GM19023 (cell line): ENCODE data around the gene BCAR1.
A peak's percentile ranks its signal among the peaks of the same experiment; 100 is the strongest.
"Not testable (repeated sequence)": the region's sequence is repeated elsewhere in the genome, so short reads cannot be mapped to it uniquely, and the experiment has no call there.

Experiments
- ATAC-seq: cut with Tn5 transposase; IDR thresholded peaks from one replicate; pipeline ENCODE4 v1.9.1; 2021; ENCODE audit warnings: mild to moderate bottlenecking, moderate library complexity; ENCODE audit not compliant: unreplicated experiment

Gene BCAR1

DNA sequence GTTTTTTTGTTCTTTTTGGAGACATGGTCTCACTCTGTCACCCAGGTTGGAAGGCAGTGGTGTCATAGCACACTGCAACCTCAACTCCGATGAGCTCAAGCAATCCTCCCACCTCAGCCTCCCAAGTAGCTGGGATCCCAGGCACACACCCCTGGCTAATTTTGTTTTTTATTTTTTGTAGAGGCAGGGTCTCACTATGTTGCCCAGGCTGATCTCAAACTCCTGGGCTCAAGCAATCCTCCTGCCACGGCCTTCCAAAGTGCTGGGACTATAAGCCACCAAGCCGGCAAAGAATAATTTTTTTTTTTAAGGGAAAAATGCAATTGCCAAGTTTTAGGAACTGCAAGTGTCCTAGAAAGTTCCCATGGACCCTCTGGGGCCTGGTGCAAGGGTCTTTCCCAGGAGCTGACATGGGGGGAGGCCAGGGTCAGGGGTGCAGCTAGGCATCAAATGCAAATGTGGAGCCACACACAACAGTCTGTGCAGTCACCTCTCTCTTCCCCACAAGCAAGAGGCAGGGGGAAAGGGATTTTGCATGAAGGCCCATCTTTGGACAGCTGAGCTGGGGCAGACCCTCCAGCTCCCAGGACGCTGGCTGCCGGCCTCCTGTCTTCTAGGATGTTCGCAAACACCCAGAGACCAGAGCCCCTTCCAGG lies 20.1 kb upstream of the BCAR1 start:
- ATAC-seq = no peak

- not testable (repeated sequence) for ATAC-seq
Measured at GRCh38 chr16:75269358-75269757, 17.9 kb upstream of the BCAR1 start.

DNA sequence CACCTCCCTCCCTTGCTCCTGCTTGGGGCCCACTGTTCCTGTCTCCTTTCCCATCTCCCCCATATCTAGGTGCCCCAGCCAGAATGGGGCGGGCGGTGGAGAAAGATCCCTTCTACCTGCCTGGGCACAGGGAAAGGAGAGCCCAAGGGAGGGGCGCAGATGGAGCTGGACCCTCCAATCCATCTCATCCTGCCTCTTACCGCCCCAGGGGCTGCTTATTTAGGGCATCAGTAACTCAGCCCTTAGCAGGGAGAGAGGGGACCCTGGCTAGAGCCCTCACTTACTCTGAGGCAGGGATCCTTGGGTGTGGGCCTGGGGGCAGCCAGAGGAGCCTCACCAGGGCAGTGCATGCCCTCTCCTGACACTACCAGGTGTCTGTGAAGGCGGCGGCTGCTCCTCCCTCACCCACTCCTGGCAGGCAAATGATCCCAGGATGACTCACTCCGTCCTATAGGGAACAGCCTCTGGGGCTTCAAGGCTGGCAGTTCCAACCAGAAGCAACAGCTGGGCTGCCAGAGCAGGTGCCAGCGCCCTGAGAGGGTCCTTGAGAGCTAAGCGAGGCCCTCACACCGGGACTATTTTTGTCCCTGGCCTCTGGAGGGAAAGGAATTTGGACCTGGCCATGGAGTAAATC lies 16.3 kb upstream of the BCAR1 start:
- no peak for ATAC-seq

- no peak for ATAC-seq
Measured at GRCh38 chr16:75266738-75267630, 15.6 kb upstream of the BCAR1 start.

DNA sequence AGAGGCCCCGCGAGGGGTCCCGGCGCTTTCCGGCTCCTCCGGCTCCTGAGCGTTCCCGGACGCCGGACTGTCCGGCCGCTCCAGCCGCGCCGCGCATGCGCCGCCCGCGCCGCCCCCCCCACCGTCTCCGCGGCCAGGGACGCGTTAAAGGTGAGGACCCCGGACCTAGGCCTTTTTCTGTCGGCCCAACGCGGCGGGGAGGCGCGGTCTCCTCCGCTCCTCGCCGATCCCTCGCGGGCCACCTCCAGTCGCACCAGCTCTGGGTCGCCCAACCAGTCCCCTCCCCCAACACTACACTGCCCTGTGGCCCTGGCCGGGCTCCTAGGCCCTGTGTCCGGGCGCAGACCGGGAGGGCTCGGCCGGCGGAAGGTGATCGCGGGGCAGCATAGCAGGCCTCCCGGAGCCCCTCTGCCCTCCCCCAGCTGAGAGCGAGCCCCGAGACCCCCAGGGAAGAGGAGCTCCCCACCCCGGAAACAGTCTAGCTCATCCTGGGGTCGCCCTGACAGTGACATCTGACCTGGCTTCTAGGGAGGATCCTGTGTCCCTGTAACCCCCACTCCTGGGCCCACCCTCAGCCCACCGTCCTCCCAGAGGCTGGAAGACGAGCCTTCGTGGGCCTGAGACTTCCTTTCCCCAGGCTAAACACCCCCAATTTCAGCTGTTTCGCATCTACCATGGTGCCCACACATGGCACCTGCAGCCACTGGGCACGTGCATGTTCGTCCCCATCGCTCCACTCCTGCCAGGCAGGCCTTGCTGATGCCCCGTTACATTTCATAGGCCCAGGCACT lies 14.7 kb upstream of the BCAR1 start:
- peak; percentile 66 for ATAC-seq

DNA sequence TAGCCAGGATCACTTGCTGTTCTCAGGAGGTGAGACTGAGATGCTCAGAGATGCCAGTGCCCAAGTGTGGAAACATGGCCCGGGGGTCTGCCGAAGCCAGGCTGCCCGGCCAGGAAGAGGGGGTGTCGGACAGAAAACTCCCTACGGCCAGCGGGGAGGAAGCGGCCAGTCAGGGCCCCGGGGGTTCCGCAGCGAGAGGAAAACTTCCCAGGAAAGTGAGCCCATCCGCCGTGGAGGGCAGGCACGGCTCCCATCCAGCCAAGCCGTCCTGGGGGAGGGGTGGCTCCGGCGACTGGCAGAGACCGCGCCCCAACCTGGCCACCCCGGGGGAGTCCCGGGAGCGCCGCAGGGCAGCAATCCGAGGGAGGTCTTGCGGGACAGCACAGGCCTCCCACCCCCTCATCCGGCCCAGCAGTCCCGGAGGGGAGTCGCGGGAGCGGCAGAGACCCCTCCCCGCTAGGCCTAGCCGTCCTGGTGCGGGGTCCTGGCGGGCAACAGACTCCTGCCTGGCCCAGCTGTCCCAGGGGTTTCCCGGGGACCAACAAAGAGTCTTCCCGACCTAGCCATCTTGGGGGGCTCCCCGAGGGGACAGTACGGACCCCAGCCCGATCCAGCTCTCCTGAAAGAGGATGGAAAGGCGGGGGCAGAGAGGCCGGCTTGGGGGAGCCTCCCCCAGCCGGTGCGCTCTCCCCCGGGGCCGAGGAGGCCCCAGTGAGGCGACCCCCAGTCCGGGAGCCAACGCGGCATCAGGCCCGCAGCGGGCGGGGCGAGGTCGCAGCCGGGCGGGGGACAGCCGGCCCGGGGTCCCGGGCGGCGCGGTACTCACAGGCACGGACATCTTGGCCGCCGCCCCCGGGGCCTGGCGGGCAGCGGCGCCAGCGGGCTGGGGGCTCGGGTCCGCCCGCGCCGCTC lies 13.8 kb upstream of the BCAR1 start:
- ATAC-seq = peak; percentile 32

DNA sequence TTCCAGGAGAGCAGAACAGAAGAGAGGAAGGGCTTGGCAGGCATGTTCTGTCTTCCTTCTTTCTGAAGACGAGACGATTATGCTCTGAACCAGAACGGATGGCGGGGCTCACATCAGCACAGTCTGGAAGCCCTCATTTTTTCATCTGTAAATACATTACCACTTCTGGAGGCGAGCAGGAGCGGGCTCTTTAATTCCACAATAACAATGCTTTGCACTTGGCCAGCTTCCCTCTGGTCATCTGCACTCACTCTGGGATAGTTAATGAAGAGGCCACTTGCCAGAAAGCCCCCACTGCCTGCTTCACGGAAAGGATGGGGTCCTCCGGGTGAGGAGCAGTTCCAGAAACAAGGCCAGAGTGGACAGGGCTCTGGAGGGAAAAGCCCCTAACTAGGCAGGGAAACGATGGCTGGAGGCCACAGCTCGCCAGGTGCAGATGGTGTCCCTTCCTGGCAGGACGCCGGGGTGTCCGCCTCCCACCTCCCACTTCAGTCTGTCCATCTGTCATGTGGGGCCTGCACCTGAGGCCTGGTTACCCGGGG lies 13.1 kb upstream of the BCAR1 start:
- ATAC-seq = no peak

DNA sequence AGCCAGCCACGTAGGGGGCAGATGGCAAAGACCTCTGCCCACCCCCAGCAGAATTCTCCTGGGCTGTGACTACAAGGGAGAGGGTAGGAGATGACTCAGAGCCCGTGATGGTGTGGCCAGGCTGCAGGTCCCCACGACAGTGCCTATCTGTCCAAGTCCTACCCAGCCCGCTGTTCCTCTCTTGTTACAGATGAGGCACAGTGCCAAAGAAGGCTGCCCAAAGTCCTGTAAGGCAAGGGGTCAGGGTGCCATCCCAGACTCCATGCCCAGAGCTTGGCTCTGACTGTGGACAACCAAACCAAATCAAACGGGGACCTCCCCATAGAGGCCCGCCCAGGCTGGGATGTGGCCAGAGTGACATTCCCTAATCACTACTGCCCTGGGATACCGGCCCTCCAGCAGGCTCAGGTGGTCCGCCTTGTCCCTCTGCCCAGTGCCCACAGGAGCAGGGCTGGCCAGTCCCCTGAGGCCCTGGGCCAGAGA lies 12.6 kb upstream of the BCAR1 start:
- no peak for ATAC-seq

DNA sequence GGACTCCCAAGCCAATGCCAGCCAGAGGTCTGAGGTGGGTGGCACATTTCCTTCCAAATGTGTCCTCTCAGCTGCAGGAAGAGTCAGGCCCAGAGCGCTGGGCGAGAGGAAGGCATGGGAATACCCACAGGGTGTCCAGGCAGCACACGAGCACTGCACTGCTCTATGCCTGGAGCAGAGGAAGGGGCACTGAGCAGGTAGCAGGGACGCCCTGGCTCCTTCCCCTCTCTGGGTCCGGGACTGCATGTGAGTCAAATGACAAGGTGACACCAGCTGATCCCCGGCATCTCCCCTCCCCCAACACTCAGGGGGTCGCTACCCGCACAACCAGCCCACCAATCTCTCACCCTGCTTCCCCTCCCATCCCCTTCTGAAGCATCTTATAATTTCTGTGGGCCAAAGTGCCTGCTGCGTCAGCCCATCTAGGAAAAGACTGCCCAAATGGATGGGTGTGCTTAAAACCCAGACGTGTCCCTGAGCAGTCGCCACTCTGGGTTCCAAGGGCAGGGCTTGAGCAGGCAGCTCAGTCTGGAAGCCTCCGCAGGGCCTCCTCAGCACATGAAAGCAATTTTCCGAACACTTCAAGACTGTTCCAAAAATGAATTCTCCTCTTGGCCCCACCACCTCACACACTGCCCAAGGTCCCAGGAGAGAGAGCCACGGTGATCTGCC lies 12.0 kb upstream of the BCAR1 start:
- no peak for ATAC-seq

GRCh38 chr16:75262800-75263127 lies 11.3 kb upstream of the BCAR1 start:
- no peak for ATAC-seq

DNA sequence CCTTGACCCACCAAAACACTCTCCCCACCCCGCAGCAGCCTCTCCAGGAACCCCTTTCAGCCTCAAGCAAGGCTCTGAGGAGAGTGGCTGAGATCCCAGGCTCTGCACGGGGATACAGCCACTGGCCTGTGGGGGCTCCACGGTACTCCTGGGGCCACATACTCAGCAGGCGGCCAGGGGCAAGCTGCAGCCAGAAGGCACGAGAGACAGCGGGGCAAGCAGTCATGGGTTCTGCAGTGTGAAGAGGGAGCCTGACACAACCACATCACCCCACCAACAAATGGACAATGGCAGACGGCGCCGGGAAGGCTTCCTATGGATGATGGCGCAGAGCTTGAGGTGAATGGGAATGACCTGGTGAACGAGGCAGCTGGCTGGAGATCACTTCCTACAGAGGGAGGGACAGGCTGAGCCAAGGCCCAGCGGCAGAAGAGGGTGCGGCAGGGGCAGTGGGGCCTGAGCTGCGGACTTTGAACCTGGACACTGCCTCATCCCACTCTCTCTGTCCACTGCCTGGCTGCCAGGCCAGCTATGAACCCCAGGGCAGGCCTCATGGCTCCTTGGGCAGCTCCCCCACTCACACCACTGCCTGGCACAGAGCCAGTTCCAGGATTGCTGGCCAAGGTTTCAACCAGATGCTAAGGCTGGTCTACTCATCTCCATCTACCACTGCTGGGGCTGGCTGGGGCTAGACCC lies 10.8 kb upstream of the BCAR1 start:
- ATAC-seq = no peak

- no peak for ATAC-seq
Measured at GRCh38 chr16:75261590-75262078, 10.2 kb upstream of the BCAR1 start.

DNA sequence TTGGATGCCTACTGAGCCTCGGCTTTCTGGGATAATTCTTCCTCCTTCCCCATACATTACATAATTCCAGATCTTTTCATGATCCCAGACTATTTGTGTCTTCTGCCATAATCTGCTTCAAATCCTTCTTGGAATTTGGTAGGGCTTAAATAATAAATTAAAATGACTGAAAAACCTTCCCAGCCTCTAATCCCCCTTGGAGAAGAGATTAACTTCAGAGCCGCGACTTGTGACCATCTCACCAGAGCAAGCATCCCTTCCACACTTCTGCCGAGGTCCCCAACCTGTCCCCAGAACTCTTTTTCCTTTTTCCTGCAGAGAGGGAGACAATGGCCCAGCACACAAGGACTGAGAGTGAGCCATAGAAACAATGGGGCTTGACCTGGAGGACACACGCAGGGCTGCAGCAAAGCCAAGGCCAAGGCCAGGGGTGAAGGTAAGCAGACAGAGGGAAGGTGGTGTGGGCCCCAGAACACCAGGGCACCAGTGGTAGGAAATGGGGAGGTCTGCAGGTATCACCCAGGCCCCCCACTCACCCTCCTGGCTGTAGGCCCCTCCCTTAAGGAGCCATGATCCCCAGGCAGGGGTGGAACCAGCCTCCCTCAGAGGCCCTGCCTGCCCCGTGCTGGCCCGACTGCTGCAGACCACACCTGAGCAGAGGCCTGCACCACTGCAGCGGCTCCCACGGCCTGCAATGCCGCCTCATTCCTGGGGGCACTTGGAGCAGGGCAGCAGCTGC lies 9.6 kb upstream of the BCAR1 start:
- ATAC-seq = no peak

GRCh38 chr16:75258807-75259141 lies 7.3 kb upstream of the BCAR1 start:
- no peak for ATAC-seq

DNA sequence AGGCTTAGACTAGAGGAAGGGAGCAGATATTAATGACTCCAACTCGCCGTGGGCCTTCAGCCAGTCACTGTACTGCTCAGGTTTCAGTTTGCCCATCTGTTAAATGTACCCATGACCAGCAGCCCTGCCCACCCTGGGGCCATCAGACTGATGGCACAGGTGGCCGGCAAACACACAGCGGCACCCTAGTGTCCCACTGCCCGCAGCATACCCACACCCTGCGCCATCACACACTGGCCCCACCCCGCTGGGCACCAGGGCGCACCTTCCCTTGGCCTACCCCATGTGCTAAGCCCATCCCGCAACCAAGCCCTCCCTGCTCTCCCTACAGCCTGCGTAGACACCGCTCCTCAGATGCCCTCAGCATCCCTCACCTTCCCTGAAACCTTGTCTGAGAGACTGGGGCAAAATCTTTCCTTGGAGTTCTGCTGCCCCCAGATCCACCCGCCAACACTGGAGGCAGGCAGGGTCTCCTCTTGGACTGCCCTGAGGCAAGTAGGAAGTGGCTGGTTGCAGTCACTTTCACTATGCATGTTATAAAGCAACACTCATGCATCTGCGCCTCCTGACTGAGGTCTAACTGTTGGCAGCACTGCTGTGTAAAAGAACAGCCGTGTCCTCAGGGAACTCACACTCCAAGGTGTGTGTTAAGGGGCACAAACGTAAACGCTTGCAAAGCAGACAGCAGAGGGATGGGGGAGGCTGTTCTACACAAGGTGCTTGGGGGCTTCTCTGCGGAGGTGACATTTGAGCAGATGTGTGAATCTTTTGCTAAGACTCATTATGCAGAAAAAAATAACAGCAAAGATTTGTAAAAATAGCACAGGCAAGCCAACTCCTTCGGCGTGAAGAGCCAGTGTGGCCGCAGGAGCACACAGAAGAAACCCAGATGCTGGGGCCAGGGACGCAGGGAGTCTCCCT lies 6.7 kb upstream of the BCAR1 start:
- no peak for ATAC-seq

DNA sequence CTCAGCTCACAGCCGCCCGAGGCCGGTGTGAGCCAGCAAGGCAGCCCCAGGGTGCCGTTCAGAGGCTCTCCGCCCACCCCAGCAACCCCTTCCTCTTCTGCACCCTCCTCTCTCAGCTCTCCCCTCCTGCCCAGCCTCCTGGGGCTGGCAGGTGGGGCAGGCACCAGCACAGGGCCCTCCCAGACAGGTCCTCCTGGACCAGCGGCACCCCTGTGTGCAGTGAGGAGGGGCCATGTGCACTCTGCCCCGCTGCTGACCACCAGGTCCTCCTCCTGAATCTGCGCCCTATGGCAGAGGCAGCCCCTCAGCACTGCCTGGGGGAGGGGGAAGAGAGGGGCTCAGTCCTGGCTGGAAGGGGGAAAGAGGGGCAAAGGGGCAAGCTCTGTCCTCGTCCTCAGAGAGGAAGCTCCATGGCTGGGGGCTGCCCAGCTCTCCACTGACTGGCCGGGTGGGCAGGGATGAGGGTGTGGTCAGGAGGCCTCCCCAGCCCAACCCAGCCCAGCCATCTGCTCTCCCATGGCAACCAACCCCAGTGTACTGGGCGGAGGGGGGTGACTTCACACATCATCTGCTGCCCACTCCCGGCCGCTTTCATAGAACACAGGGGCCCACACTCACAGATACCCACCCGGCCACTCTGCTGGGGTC lies 5.4 kb upstream of the BCAR1 start:
- ATAC-seq = no peak
